HUES64 (cell line): ENCODE measurements around the gene MLLT6.

Source experiments
- H3K27ac ChIP-seq: 2 replicates; pipeline ENCODE4 v1.7.0; 2013; ENCODE audit warnings: low read depth, low read length, inconsistent platforms
- H3K27me3 ChIP-seq: 2 replicates; pipeline ENCODE4 v1.6.1; 2013; ENCODE audit warnings: mild to moderate bottlenecking, low read length; ENCODE audit not compliant: insufficient read depth
- H3K36me3 ChIP-seq: 2 replicates; pipeline ENCODE4 v1.6.1; 2013; ENCODE audit warnings: mild to moderate bottlenecking, low read length; ENCODE audit not compliant: insufficient read depth
- H3K4me1 ChIP-seq: 2 replicates; pipeline ENCODE4 v1.6.1; 2013; ENCODE audit warnings: mild to moderate bottlenecking, low read length, moderate library complexity; ENCODE audit not compliant: insufficient read depth
- H3K4me3 ChIP-seq: 2 replicates; pipeline ENCODE4 v1.5.1; 2013; ENCODE audit warnings: mild to moderate bottlenecking, low read length, moderate library complexity
- H3K9ac ChIP-seq: 2 replicates; pipeline ENCODE4 v1.6.1; 2013; ENCODE audit warnings: mild to moderate bottlenecking, low read depth, low read length
- H3K9me3 ChIP-seq: 2 replicates; pipeline ENCODE4 v1.6.1; 2013; ENCODE audit warnings: low read depth, low read length; ENCODE audit not compliant: insufficient read depth
- WGBS: fragments of 150-250, 120-280 bp; methylation state at CpG from one replicate; pipeline ENCODE4 v1.1.7; 2013; ENCODE audit warnings: missing lambda C conversion rate; 5-methylcytosine and 5-hydroxymethylcytosine counted together

MLLT6 gene

DNA sequence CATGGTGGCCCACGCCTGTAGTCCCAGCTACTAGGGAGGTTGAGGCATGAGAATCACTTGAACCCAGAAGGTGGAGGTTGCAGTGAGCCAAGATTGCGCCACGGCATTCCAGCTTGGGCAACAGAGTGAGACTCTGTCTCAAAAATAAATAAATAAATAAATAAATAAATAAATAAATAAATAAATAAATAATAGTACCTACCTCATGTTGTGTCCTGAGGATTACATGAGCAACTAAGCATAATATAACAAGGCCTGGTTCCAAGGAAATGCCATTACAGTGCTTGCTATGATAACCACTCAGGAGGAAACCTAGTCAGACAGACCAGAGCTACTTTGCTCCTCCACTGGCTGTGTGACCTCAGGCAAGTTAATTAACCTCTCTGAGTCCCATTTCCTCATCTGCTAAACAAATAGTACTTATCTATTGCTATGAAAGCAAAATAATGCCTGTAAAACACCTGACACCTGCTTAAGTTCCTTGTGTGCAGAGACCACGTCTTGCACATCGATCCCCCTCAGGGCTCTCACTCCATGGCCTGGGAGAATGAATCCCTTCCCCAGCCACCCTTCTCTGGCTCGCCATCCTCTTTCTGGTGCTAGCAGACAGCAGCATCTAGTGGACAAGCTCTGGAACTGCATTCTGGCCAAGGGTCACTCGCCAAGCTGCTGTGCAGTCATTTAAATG, 37.8 kb upstream of the MLLT6 start:
- Histone ChIP-seq H3K9me3 (no peaks in the 10 kb centered on the region), H3K27ac (no peak overlapping the region), H3K4me1 (peaks cover 14% of the 10 kb centered on the region), H3K9ac (no peak overlapping the region), H3K36me3 (no peaks in the 10 kb centered on the region), H3K4me3 (no peak overlapping the region), H3K27me3 (peaks cover 46% of the 10 kb centered on the region)
- 32% methylated on average over 6 of the region's 7 CpGs for WGBS

DNA sequence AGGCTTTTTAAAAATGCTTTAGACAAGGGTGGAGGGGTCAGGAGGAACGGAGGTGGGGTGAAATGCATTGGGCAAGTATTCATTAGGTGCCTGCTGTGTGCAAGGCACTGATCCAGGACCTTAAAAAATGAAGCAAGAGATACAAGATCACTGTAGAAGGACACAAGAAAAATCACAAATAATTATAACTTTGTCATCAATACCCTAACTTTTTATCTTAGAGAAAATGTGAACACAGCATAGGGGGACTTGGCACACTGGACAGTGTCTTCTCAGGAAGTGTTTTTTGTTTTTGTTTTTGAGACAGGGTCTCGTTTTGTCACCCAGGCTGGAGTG, 37.3 kb upstream of the MLLT6 start:
- H3K27ac ChIP-seq: no peak overlapping the region
- peaks cover 18% of the 10 kb centered on the region for H3K4me1 ChIP-seq
- peaks cover 51% of the 10 kb centered on the region for H3K27me3 ChIP-seq
- H3K36me3 ChIP-seq: no peaks in the 10 kb centered on the region
- no peak overlapping the region for H3K4me3 ChIP-seq
- no peak overlapping the region for H3K9ac ChIP-seq
- no peaks in the 10 kb centered on the region for H3K9me3 ChIP-seq
- 36% methylated on average over 2 of the region's 2 CpGs for WGBS

DNA sequence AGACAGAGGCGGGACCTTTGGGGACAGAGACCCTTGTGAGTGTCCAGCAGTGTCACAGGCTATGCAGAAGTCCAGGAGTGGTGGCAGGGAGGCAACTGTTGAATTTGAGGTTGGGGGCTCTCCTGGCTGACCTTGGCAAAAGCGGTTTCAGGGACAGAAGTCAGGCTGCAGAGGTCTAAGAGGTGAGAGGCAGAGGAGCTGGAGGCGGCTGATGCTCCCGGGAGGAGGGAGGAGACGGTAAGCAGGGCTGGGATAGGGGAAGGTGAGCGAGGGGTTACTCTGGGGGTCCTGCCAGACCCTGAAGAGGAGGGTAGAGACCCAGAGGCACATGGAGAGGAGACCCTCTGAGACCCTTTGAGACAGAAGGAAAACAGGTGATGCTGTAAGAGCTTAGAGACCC, 35.6 kb upstream of the MLLT6 start:
- 35% methylated on average over 6 of the region's 6 CpGs for WGBS
- peaks cover 14% of the 10 kb centered on the region for H3K4me1 ChIP-seq
- H3K27ac ChIP-seq: no peak overlapping the region
- no peaks in the 10 kb centered on the region for H3K9me3 ChIP-seq
- H3K4me3 ChIP-seq: no peak overlapping the region
- no peak overlapping the region for H3K9ac ChIP-seq
- H3K36me3 ChIP-seq: no peaks in the 10 kb centered on the region
- peaks cover 69% of the 10 kb centered on the region for H3K27me3 ChIP-seq

DNA sequence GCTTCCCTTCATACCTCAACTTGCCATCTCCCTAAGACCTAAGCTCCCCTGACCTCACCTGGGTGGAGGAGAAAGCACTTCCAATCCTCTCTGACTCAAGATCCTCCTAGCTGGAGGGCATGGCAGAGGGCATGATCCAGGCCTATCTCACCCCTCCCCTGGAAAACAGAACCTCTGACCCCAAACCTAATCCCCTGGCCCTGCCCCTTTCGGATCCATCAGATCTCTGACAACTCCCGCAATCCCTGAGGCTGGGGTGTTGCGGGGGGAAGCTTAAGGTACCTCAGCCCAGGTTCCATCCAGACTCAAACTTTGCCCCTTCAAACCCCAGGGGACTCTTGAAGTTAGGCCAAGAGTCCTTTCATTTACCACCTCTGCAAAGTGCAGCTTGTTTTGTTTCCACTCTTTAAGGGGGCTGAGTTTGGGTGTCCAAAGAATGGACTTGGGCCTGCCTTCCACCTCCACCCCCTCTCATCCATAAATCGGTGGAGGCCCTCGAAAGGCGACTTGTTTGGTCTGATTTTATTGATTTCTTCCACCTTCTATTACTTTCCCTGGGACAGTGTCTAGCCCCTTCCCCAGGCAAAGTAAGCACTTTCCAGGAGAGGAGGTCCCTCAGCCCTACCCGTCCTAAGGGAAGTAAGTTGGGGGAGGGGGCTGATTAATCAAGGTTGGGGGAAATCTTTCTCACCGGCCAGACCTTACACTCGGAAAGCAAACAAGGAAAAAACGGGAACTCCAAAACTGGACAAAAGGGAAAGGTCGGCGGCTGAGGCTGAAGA, 32.9 kb upstream of the MLLT6 start:
- H3K36me3 ChIP-seq: no peaks in the 10 kb centered on the region
- H3K4me1 ChIP-seq: peaks cover 18% of the 10 kb centered on the region
- H3K27me3 ChIP-seq: peaks cover 94% of the 10 kb centered on the region
- H3K9ac ChIP-seq: no peak overlapping the region
- peak overlapping the region; percentile 62; the same call in 1 of the 2 replicates for H3K27ac ChIP-seq
- WGBS: 8% methylated on average over 12 of the region's 12 CpGs
- peak overlapping the region; percentile 58 for H3K4me3 ChIP-seq
- H3K9me3 ChIP-seq: no peaks in the 10 kb centered on the region

DNA sequence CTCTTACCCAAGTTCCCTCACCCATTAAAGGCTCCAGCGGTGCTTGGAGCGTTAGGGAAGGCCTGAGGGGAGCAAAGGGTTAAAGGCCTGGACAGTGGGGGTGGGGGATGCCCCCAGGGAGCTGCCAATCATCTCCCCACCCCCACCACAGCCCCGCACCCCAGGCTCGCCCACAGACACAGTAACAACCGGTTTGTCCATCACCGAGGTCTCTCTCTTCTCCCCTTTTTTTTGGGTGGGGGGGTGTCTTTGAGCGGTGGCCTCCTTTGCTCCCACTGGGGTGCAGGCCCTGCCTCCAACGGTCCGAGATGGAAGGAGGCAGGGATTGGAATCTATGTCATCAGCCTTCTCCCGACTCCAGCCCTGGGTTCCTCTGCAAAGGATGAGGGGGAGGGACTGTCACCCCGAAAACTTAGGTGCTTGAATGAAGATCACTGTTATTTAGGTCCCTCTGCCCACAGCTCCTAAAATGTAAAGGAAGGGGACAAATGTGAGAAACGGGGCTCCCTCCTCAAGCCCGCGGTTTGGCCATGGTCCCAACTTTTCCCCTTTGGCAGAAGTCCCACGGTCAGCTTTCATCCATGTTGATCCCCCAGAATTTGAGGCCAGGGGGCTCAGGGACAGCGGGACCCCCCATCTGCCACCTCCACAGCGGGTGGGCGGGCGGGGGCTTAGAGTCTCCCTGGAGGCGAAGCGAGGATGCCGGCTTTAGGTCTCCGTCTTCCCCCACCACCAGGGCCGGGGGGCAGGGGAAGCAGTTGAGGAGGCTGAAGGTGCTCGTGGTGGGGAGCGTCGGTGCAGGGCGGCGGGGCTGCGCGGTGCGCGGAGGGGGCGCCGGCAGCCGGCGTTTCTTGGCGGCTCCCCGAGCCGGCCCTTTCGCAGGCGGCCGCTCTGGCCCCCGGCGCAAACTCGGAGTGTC, 32.0 kb upstream of the MLLT6 start:
- WGBS: under 1% methylated on average over 34 of the region's 46 CpGs
- Histone ChIP-seq H3K4me1 (peaks cover 18% of the 10 kb centered on the region), H3K9ac (no peak overlapping the region), H3K27me3 (peaks cover 88% of the 10 kb centered on the region), H3K27ac (peak overlapping the region; percentile 62; the same call in 1 of the 2 replicates), H3K36me3 (no peaks in the 10 kb centered on the region), H3K4me3 (peak overlapping the region; percentile 58), H3K9me3 (no peaks in the 10 kb centered on the region)

DNA sequence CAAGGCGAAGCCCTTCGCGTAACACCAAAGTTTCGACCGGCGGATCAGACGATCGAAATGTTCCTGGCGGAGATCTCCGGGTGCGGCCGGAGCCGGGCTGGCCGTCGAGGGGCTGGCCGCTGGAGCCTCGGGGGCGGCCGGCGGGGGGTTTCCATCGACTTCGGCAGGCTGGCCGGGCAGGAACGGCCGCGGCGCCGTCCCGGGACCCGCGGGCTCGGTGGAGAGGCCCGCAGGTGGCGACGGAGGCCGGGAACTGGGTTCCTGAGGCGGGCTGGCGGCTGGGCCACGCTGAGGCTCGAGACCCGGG, 31.4 kb upstream of the MLLT6 start:
- Histone ChIP-seq H3K27me3 (peaks cover 82% of the 10 kb centered on the region), H3K9ac (no peak overlapping the region)
- under 1% methylated on average over 41 of the region's 41 CpGs for WGBS

DNA sequence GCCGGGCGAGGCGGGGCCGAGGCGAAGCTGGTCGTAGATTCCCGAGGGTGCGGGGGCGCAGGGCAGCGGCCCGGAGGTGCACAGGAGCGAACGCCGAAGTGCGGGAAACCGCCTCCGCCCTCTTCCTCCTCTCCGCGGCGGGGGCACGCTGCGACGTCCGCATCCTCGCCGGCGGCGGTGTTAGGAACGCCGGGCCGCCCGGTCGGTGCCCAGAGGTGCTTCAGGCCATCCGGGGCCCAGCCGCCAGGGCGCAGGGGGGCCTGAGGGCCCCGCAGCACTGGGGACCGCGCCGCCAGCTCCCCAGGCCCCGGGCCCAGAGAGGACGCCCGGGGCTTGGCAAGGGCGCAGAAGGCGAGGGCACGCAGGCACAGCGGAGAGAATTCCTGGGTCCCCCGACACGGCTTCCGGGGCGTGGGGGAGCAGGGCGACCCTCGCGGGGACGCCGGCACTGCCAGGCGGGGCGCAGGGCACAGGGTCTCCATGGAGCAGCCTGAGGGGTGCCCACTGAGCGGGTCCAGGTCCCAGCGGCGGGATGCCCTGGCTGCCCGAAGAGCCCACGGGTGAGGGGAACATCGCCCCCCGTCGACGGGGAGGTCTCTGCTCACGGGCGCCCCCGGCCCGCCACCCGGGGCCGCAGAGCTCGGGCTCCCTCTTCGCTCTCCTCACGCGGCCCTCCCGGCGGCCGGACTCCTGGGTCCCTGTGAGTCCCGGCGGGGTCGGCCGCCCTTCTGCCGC, 30.9 kb upstream of the MLLT6 start:
- Histone ChIP-seq H3K9me3 (no peaks in the 10 kb centered on the region), H3K27me3 (peaks cover 77% of the 10 kb centered on the region), H3K36me3 (no peaks in the 10 kb centered on the region), H3K4me3 (peak overlapping the region; percentile 58), H3K4me1 (peaks cover 18% of the 10 kb centered on the region), H3K27ac (no peak overlapping the region), H3K9ac (peak overlapping the region; percentile 39; the same call in 1 of the 2 replicates)
- under 1% methylated on average over 85 of the region's 85 CpGs for WGBS

More for the DNA sequence above, 31.4 kb upstream of the MLLT6 start:
- H3K36me3 ChIP-seq: no peaks in the 10 kb centered on the region
- H3K9me3 ChIP-seq: no peaks in the 10 kb centered on the region
- peaks cover 18% of the 10 kb centered on the region for H3K4me1 ChIP-seq
- peak overlapping the region; percentile 58 for H3K4me3 ChIP-seq
- H3K27ac ChIP-seq: no peak overlapping the region

DNA sequence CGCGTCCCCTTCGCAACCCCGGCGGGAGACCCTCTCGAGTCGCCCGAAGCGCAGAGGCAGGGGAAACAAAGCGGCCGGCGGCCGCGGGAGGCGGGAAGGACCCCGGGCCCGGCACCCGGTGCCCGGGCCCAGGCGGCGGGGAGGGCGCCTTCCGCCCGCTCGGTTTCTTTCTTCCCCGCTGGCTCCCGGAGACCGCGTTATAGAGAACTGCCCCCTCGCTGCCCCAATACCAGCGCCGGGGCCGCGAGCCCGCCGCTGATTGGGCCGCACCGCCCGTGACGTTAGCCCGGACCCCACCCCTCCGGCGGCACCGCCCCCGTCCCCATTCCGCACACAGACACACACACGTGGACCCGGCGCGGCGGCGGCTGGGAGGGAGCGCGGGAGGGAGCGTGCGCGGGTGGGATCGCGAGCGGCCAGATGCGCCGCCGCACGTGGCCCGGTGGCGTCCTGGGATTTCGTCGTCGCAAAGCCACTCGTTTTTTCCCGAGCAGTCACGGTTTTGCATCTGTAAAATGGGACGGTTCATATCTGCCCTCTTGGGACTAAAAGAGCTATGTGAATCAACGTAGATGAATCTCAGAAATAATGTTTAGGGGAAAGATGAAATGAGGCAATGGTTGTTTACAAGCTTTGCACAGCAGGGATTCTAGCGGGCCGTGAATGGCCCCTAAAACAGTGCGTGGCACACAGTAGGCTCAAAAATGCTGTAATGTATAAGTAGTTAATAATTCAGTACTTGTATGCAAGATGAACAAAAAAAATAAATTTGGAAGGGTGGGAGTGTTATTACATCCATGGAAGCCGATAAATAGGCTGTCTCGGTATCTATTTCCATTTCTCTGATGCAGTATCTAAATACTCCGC, 30.1 kb upstream of the MLLT6 start, which contains the start of gene EPOP:
TSS of gene EPOP (minus strand) at position 209 of the 867 bp plus-strand sequence. CDS start 462 bp downstream, outside the sequence.
- peak within 1 kb of the TSS; percentile 58 for H3K4me3 ChIP-seq
- no peaks in the 10 kb centered on the region for H3K36me3 ChIP-seq
- H3K4me1 ChIP-seq: peaks cover 18% of the 10 kb centered on the region
- peaks cover 69% of the 10 kb centered on the region for H3K27me3 ChIP-seq
- WGBS: 4% methylated on average over 80 of the region's 80 CpGs
- H3K9ac ChIP-seq: peak within 1 kb of the TSS; percentile 39; the same call in 1 of the 2 replicates
- H3K27ac ChIP-seq: no peak within 1 kb of the TSS
- H3K9me3 ChIP-seq: no peaks in the 10 kb centered on the region

DNA sequence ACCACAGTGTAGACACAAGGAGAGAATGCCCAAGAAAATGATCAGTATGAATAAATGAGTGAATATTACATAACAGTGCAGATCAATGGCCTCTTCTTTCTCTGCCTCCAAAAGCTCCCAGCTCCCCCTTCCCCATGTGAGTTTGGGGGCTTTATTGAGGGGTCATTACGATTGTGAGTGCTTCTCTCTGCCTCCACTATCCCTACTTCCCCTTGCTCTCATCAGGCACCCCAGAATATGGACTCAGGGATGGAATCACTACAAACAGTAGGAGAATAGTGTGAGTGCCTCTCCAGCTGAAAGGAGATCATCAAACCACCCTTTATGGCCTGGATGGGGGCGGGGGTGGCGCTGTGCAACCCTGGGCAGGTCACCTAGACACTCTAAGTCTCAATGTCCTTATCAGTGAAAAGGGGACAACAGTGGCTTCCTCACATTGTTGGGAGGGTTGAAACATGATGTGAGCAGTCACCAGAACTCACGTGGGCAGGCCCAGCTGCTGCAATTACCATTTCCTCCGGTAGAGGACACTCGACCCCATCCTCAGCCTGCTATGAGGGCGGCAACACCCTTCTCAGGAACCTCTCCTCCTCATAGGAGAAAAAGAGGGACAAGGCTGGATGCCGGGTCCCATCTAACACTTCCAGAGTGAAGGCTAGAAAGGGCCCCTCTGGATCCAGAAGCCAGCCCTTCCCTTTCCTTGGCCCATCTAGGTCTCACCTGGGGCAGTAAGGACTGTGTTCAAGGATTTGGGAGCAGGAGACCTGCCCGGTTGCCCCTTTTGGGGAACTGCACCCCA, 28.2 kb upstream of the MLLT6 start:
- Histone ChIP-seq H3K4me1 (peaks cover 13% of the 10 kb centered on the region), H3K4me3 (no peak overlapping the region)
- WGBS: 12% methylated on average over 8 of the region's 9 CpGs

More for the DNA sequence above, 28.2 kb upstream of the MLLT6 start:
- Histone ChIP-seq H3K27ac (no peak overlapping the region), H3K27me3 (peaks cover 51% of the 10 kb centered on the region), H3K9ac (no peak overlapping the region), H3K9me3 (no peaks in the 10 kb centered on the region), H3K36me3 (no peaks in the 10 kb centered on the region)
